ENCODE data around the gene CXorf58. TPM values are rescaled to one million over a fixed set of nuclear protein-coding genes. Genes with fewer than 3 reads are reported as not detected.

CXorf58 gene
- total RNA-seq, 1 experiment from 2014 or later, result not detected

- TF ChIP-seq YY1 (IDR thresholded peaks at IDR 0.05; ENCODE audit: extremely low read depth, insufficient replicate concordance, low read depth, low read length) (no peak), POLR2A (IDR thresholded peaks at IDR 0.05; ENCODE audit: borderline replicate concordance, extremely low read depth, insufficient read depth, insufficient read length) (no peak), POLR2AphosphoS5 (IDR thresholded peaks at IDR 0.05; ENCODE audit: low read depth, low read length) (no peak)
Measured at GRCh38 chrX:23926015-23926414, 18.2 kb downstream of the CXorf58 start (continued).

- CTCF ChIA-PET, result no interaction called here
- Histone ChIP-seq H3K4me1 (ENCODE audit: control insufficient read depth in 1 of 2, insufficient read depth in 2 of 2, low read length in 2 of 2) (no peaks in the 10 kb centered on the region), H3K27me3 (ENCODE audit: insufficient read depth, low read length) (no peaks in the 10 kb centered on the region), H3K27ac (ENCODE audit: low read depth, low read length) (no peak overlapping the region), H3K9me3 (ENCODE audit: control insufficient read depth in 1 of 2, insufficient read depth in 1 of 2, low read depth in 1 of 2, low read length in 2 of 2) (no peaks in the 10 kb centered on the region), H3K4me2 (ENCODE audit: low read length) (no peak overlapping the region), H2AFZ (ENCODE audit: low read depth, low read length, poor library complexity, severe bottlenecking) (no peak overlapping the region), H3K36me3 (ENCODE audit: control insufficient read depth in 1 of 2, insufficient read depth in 2 of 2, low read length in 2 of 2) (no peaks in the 10 kb centered on the region), H3K79me2 (ENCODE audit: insufficient read depth, low read length) (no peaks in the 10 kb centered on the region), H3K9me2 (ENCODE audit: insufficient read depth) (no peaks in the 10 kb centered on the region), H3K4me3 (replicated peaks in 1 of 2; ENCODE audit: low read depth in 1 of 2, low read length in 2 of 2) (no peak overlapping the region), H3K9ac (ENCODE audit: low read length) (no peak overlapping the region), H4K20me1 (ENCODE audit: insufficient read depth) (no peaks in the 10 kb centered on the region)
- no TSS peak for BruUV-seq (replicated peaks)
- no peak for DNase-seq (ENCODE audit: low read depth, low spot score)
- intact Hi-C loops (cut with micrococcal nuclease), result no loop called here
- TF ChIP-seq CBX3 (IDR thresholded peaks at IDR 0.05; ENCODE audit: low read depth) (no peak), ZBTB33 (IDR thresholded peaks at IDR 0.05; ENCODE audit: extremely low read depth, insufficient replicate concordance, low read length) (no peak), MAX (IDR thresholded peaks at IDR 0.05) (no peak), EZH2phosphoT487 (IDR thresholded peaks at IDR 0.05; ENCODE audit: borderline replicate concordance) (no peak), SIN3A (IDR thresholded peaks at IDR 0.05; ENCODE audit: low read depth) (no peak), TCF7L2 (IDR thresholded peaks at IDR 0.05; ENCODE audit: borderline replicate concordance, extremely low read depth, insufficient read depth, insufficient read length) (no peak), ATF3 (IDR thresholded peaks at IDR 0.05) (no peak), JUND (IDR thresholded peaks at IDR 0.05) (no peak), CTCF (IDR thresholded peaks at IDR 0.05 in 2 of 3, conservative IDR thresholded peaks at IDR 0.05 in 1 of 3; ENCODE audit: borderline replicate concordance in 1 of 3, insufficient read depth in 1 of 3, low read depth in 2 of 3, low read length in 2 of 3) (no peak)
- no peak for ATAC-seq
- POLR2A ChIA-PET, result no interaction called here
- RAD21 ChIA-PET (ENCODE audit: low non-redundant PET in 1 of 2, low total read pairs in 2 of 2, uncharacterized antibody in 2 of 2, unreplicated experiment in 2 of 2), result no interaction called here
Measured at GRCh38 chrX:23930894-23931604, 23.2 kb downstream of the CXorf58 start.

Measured in HCT116 (cell line).